Osteoblast (primary cell): Measurements from ENCODE around the gene TOMM40. TPM values are rescaled to one million over a fixed set of nuclear protein-coding genes. Genes with fewer than 3 reads are reported as not detected.
"Not testable (repeated sequence)": the region's sequence is repeated elsewhere in the genome, so short reads cannot be mapped to it uniquely, and the experiment has no call there.

Experiments used
- DNase-seq: peaks from one replicate; pipeline ENCODE4 v3.0.0; 2011; ENCODE audit warnings: low spot score, mixed read lengths; ENCODE audit not compliant: insufficient read length; ENCODE audit errors: missing footprints
- H2AFZ ChIP-seq: 2 replicates; pipeline ENCODE4 v1.6.0; 2011; ENCODE audit warnings: mild to moderate bottlenecking, low read length
- H3K27ac ChIP-seq: 2 replicates; pipeline ENCODE4 v1.5.1; 2011; ENCODE audit warnings: mild to moderate bottlenecking, low read depth, low read length, moderate library complexity
- H3K27me3 ChIP-seq: 2 replicates; pipeline ENCODE4 v1.6.0; 2012; ENCODE audit warnings: mild to moderate bottlenecking, control low read depth, inconsistent platforms, low read length, moderate library complexity; ENCODE audit not compliant: insufficient read depth
- H3K36me3 ChIP-seq: 2 replicates; pipeline ENCODE4 v1.5.1; 2011; ENCODE audit warnings: mild to moderate bottlenecking, low read length, control low read depth, moderate library complexity; ENCODE audit not compliant: insufficient read depth
- H3K4me1 ChIP-seq: 2 replicates; pipeline ENCODE4 v1.5.1; 2011; ENCODE audit warnings: mild to moderate bottlenecking, low read length, control low read depth, moderate library complexity; ENCODE audit not compliant: insufficient read depth
- H3K4me2 ChIP-seq: 2 replicates; pipeline ENCODE4 v1.6.0; 2011; ENCODE audit warnings: mild to moderate bottlenecking, low read length; ENCODE audit not compliant: insufficient read depth
- H3K4me3 ChIP-seq: fragments of 200-600 bp; sonication (generic); 3 replicates; pipeline ENCODE4 v1.5.1; 2012; ENCODE audit warnings: mild to moderate bottlenecking, low read length, inconsistent platforms; ENCODE audit not compliant: insufficient read depth
- H3K79me2 ChIP-seq: 2 replicates; pipeline ENCODE4 v1.6.0; 2012; ENCODE audit warnings: mild to moderate bottlenecking, low read length, control low read depth, inconsistent platforms; ENCODE audit not compliant: insufficient read depth
- H3K9me3 ChIP-seq: 2 replicates; pipeline ENCODE4 v1.5.1; 2011; ENCODE audit warnings: low read depth, low read length, control low read depth
- H4K20me1 ChIP-seq: 2 replicates; pipeline ENCODE4 v1.6.0; 2012; ENCODE audit warnings: mild to moderate bottlenecking, low read length, control low read depth; ENCODE audit not compliant: insufficient read depth
- total RNA-seq: library from RNA; depleted of rRNA; stranded (reverse); fragments of >200 nt; gene quantifications from 2 replicates; pipeline ENCODE4 v1.2.3, GENCODE V29; 2012
- TF ChIP-seq, protein P1 (sequence below): IDR thresholded peaks from 2 replicates; pipeline ENCODE4 v1.5.1; 2011; ENCODE audit warnings: mild to moderate bottlenecking, low read depth, low read length, moderate library complexity; ENCODE audit errors: extremely low read depth

The TOMM40 gene
- total RNA-seq, 1 donor: 31.8 TPM

DNA sequence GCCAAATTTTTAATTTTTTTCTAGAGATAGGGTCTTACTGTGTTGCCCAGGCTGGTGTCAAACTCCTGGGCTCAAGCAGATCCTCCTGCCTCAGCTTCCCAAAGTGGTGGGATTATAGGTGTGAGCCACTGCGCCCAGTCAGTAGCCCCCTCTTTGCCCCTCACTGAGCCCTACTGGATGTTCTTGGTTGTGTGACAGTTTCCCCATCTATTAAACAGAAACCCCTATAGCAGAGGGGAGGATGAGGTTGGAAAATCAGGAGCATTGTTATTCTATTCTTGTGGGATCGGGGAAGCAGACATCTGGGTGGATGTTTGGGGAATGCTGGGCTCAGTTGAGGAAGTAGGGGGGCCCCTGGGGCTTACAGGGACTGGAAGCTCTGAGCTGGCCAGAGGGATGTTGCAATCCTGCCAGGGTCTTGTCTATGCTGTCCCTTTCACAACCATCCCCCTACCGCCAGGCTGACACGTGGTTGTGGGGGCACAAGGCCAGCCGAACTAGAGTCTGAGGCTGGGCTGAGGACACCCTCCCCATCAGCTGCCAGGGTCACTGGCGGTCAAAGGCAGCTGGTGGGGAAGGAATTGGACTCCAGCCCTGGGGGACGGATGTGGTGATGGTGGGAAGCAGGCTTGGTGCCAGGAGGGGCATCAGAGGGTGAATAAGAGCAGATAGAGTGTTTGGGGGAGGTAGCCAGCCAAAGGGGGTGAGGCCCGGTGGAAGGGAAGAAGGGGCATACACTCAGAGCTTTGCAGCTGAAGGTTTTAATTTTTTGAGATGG is 34.2 kb downstream of the TOMM40 start:
- TF ChIP-seq, protein P1, sequence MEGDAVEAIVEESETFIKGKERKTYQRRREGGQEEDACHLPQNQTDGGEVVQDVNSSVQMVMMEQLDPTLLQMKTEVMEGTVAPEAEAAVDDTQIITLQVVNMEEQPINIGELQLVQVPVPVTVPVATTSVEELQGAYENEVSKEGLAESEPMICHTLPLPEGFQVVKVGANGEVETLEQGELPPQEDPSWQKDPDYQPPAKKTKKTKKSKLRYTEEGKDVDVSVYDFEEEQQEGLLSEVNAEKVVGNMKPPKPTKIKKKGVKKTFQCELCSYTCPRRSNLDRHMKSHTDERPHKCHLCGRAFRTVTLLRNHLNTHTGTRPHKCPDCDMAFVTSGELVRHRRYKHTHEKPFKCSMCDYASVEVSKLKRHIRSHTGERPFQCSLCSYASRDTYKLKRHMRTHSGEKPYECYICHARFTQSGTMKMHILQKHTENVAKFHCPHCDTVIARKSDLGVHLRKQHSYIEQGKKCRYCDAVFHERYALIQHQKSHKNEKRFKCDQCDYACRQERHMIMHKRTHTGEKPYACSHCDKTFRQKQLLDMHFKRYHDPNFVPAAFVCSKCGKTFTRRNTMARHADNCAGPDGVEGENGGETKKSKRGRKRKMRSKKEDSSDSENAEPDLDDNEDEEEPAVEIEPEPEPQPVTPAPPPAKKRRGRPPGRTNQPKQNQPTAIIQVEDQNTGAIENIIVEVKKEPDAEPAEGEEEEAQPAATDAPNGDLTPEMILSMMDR: no peak
- H4K20me1 ChIP-seq: no peaks in the 10 kb centered on the region
- H3K4me2 ChIP-seq: peak overlapping the region; percentile 64
- no peak overlapping the region for H3K4me3 ChIP-seq
- H3K79me2 ChIP-seq: no peaks in the 10 kb centered on the region
- H3K36me3 ChIP-seq: no peaks in the 10 kb centered on the region
- peak; percentile 85 for DNase-seq
- peaks cover 32% of the 10 kb centered on the region for H3K4me1 ChIP-seq
- H2AFZ ChIP-seq: peak overlapping the region; percentile 59
- no peaks in the 10 kb centered on the region for H3K9me3 ChIP-seq
- peak overlapping the region; percentile 33 for H3K27ac ChIP-seq
- no peaks in the 10 kb centered on the region for H3K27me3 ChIP-seq

DNA sequence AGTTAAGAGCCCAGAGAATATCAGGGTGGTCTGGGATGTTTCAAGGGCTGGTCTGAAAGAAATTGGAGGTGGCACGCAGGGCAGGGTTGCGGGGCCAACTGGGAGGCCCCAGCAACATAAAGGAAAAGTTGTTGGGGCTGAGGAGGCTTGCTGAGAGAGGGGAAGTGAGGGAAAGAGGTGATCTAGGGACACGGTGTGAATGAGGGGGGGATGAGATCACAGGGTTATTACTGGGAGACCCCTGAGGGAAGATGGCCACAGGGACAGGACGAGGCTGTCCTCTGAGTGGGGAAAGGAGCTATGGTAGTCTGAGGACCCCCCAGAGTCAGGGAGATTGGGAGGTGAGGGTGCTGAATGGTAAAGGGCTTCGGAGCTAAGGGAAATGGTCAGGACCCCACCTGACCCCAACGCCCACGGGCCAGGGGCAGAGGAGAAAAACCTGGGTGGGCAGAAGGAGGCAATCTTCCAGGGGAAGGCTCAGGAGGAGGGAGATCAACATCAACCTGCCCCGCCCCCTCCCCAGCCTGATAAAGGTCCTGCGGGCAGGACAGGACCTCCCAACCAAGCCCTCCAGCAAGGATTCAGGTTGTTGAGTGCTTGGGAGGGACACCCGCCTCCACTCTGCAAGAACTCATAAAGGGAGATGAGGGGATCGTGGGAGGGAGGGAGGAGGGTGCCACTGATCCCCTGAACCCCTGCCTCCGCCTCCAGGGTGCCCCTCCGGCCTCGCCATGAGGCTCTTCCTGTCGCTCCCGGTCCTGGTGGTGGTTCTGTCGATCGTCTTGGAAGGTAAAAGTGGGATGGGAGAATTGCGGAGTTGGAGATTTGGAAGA is 35.4 kb downstream of the TOMM40 start:
- H3K9me3 ChIP-seq, H3K79me2 ChIP-seq, H3K27me3 ChIP-seq, H4K20me1 ChIP-seq, H3K36me3 ChIP-seq: not testable (repeated sequence)
- Histone ChIP-seq H3K27ac (peak overlapping the region; percentile 21), H3K4me3 (peak overlapping the region; percentile 57), H3K4me2 (peak overlapping the region; percentile 76), H2AFZ (peak overlapping the region; percentile 76), H3K4me1 (peaks cover 32% of the 10 kb centered on the region)
- DNase-seq: peak; percentile 50

DNA sequence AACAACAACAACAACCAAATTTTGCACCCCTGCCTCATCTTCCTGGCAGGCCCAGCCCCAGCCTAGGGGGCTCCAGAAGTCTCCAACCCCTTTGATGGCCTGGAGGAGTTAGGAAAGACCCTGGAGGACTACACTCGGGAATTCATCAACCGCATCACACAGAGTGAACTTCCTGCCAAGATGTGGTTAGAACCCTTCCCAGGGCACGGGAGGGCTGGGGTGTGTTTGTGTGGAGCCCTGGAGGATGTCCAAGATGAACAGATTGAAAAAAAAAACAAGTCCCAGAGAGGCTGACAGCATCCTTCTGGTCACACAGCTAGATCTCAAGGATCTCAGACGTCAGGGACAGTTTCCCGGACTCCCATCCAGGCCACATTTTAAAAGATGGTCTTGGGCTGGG is 36.7 kb downstream of the TOMM40 start:
- no peaks in the 10 kb centered on the region for H4K20me1 ChIP-seq
- DNase-seq: peak; percentile 91
- no peaks in the 10 kb centered on the region for H3K79me2 ChIP-seq
- no peak overlapping the region for H2AFZ ChIP-seq
- TF ChIP-seq, protein P1: no peak
- H3K9me3 ChIP-seq: no peaks in the 10 kb centered on the region
- peak overlapping the region; percentile 76 for H3K4me2 ChIP-seq
- H3K4me1 ChIP-seq: peaks cover 32% of the 10 kb centered on the region
- no peak overlapping the region for H3K4me3 ChIP-seq
- H3K27me3 ChIP-seq: no peaks in the 10 kb centered on the region
- peak overlapping the region; percentile 21 for H3K27ac ChIP-seq
- H3K36me3 ChIP-seq: no peaks in the 10 kb centered on the region

DNA sequence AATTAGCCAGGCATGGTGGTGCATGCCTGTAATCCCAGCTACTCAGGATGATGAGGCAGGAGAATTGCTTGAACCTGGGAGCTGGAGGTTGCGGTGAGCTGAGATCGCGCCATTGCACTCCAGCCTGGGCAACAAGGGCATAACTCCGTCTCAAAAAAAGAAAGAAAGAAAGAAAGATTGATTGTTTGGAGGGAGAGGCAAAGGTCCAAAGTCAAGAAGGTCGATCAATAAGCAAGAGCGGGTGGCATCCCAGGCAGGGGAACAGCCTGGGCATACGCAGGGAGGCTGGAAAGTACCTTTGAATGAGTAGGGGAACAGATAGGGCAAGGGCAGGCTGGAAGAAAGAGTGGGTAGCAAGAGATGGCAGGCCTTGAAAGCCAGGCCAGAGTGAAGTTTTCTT is 39.0 kb downstream of the TOMM40 start:
- TF ChIP-seq, protein P1: no peak
- Histone ChIP-seq H3K27me3 (no peaks in the 10 kb centered on the region), H3K4me3 (no peak overlapping the region), H3K9me3 (no peaks in the 10 kb centered on the region), H3K4me1 (peaks cover 21% of the 10 kb centered on the region), H2AFZ (no peak overlapping the region), H4K20me1 (no peaks in the 10 kb centered on the region), H3K36me3 (no peaks in the 10 kb centered on the region), H3K4me2 (no peak overlapping the region), H3K27ac (no peak overlapping the region), H3K79me2 (no peaks in the 10 kb centered on the region)
- no peak for DNase-seq
